Nephron progenitor cell (in vitro differentiated cells): ENCODE data around the gene TIFAB.

Experiments used
- DNase-seq: peaks from one replicate; pipeline ENCODE4 v3.0.0; 2021
- H3K27ac Mint-ChIP-seq: 2 replicates; pipeline ENCODE4 v1.8.0; 2021; ENCODE audit warnings: mild to moderate bottlenecking, moderate library complexity, mixed read lengths
- H3K27me3 Mint-ChIP-seq: 2 replicates; pipeline ENCODE4 v1.8.0; 2021; ENCODE audit warnings: mild to moderate bottlenecking, low read depth, mixed read lengths; ENCODE audit not compliant: poor library complexity
- H3K36me3 Mint-ChIP-seq: 2 replicates; pipeline ENCODE4 v1.8.0; 2021; ENCODE audit warnings: low read depth, mixed read lengths
- H3K4me1 Mint-ChIP-seq: 2 replicates; pipeline ENCODE4 v1.8.0; 2021; ENCODE audit warnings: mixed read lengths
- H3K4me3 Mint-ChIP-seq: 2 replicates; pipeline ENCODE4 v1.8.0; 2021; ENCODE audit warnings: mild to moderate bottlenecking, moderate library complexity, mixed read lengths
- H3K9me3 Mint-ChIP-seq: 2 replicates; pipeline ENCODE4 v1.8.0; 2021; ENCODE audit warnings: mild to moderate bottlenecking, moderate library complexity, mixed read lengths
- CTCF ChIP-seq: fragments of 200-600 bp; sonication (generic); IDR thresholded peaks from 2 replicates; pipeline ENCODE4 v1.5.0; 2021; ENCODE audit warnings: antibody characterized with exemption

The TIFAB gene

DNA sequence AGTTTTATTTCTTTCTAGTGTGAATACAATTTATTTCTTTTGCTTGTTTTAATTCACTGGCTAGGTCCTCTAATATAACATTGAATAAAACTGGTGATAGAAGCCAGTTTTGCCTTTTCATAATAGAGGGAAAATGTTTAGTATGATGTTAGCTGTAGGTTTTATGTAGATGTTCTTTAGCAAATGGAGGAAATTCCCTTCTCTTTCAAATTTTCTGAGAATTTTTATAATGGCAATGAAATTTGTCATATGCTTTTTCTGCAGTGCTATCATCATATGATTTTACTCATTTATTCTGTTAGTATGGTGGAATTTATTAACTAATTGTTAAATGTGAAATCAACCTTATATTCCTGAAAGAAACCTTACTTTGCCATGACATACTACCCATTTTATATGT lies 35.1 kb downstream of the TIFAB start:
- Mint-ChIP-seq H3K9me3 (peaks cover 4% of the 10 kb centered on the region), H3K27ac (no peak overlapping the region), H3K4me1 (no peaks in the 10 kb centered on the region), H3K36me3 (no peaks in the 10 kb centered on the region), H3K27me3 (peaks cover 30% of the 10 kb centered on the region), H3K4me3 (no peak overlapping the region)
- no peak for TF ChIP-seq CTCF
- DNase-seq, result no peak

- peaks cover 5% of the 10 kb centered on the region for H3K36me3 Mint-ChIP-seq
- no peak overlapping the region for H3K4me3 Mint-ChIP-seq
- peaks cover 31% of the 10 kb centered on the region for H3K9me3 Mint-ChIP-seq
- DNase-seq, result no peak
- TF ChIP-seq CTCF, result no peak
- H3K4me1 Mint-ChIP-seq, result peaks cover 12% of the 10 kb centered on the region
- peaks cover 29% of the 10 kb centered on the region for H3K27me3 Mint-ChIP-seq
- H3K27ac Mint-ChIP-seq, result no peak overlapping the region
Measured at GRCh38 chr5:135405082-135405481, 47.1 kb downstream of the TIFAB start.

DNA sequence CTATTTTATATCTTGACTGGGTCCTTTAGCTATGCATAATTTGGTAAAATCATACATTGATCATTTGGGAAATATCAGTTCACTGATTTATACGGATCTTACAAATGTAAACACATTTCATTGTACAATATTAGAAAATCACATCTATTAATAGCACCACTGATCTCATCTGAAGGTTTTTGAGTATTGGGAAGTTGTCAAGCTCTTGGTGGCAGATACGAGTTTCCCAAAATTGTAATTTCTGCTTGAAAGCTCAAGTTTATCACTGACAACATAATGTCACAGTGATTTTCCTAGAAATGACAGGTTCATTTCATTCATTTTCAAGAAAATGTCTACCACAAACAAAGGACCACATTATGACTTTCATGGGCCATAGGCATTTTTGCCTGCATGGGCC lies 50.1 kb downstream of the TIFAB start:
- DNase-seq, result no peak
- no peak for TF ChIP-seq CTCF
- Mint-ChIP-seq H3K27ac (no peak overlapping the region), H3K9me3 (peaks cover 8% of the 10 kb centered on the region), H3K4me1 (peaks cover 32% of the 10 kb centered on the region), H3K36me3 (no peaks in the 10 kb centered on the region), H3K4me3 (no peak overlapping the region), H3K27me3 (peaks cover 33% of the 10 kb centered on the region)

- Mint-ChIP-seq H3K36me3 (no peaks in the 10 kb centered on the region), H3K27ac (no peak overlapping the region), H3K4me3 (peak overlapping the region; percentile 89), H3K9me3 (peaks cover 8% of the 10 kb centered on the region), H3K4me1 (peaks cover 44% of the 10 kb centered on the region), H3K27me3 (peaks cover 33% of the 10 kb centered on the region)
- no peak for TF ChIP-seq CTCF
- DNase-seq, result no peak
Measured at GRCh38 chr5:135400866-135401265, 51.3 kb downstream of the TIFAB start.

DNA sequence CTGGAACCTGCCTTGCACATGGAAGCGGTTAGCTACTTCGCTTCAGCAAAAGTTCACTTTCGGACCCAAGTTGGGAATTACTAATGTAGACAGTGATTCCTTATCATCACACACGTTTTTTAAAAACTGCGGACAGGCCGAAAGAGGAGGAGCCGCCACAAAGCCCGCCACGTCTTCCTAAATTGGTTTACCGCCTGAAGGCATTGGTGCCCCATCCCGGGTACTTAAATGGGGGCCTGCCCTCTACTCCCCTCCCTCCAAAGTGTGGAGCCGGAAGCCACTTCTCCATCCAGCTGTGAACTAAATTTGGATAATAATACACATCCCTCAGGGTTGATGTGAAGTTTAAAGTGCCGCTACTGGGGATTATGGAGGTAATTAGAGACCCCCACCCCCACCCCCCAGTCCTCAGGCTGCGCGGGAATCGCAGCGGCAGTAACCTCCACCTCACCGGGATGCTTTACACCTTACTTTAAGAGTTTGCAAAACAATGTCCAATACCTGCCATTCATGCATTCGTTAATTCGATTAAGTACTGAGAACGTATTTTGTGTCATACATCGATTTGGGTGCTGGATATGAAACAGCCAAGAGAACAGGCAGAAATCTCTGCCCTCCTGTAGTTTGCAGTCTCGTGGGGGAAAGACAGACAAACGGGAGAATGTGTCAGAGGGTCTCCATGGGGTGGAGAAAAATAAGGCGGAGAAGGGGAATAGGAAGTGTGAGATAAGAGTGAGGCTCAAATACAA lies 52.2 kb downstream of the TIFAB start:
- peaks cover 6% of the 10 kb centered on the region for H3K9me3 Mint-ChIP-seq
- no peak for TF ChIP-seq CTCF
- DNase-seq, result no peak
- H3K4me1 Mint-ChIP-seq, result peaks cover 53% of the 10 kb centered on the region
- peak overlapping the region; percentile 76 for H3K27ac Mint-ChIP-seq
- peak overlapping the region; percentile 89 for H3K4me3 Mint-ChIP-seq
- H3K36me3 Mint-ChIP-seq, result no peaks in the 10 kb centered on the region
- peaks cover 27% of the 10 kb centered on the region for H3K27me3 Mint-ChIP-seq
